NT2/D1 (cell line): ENCODE measurements around the gene YY1.

ENCODE experiments used
- YY1 ChIP-seq: IDR thresholded peaks from 2 replicates; pipeline ENCODE4 v1.6.1; 2011; ENCODE audit not compliant: insufficient read length, insufficient read depth
- ZNF274 ChIP-seq: IDR thresholded peaks from 2 replicates; pipeline ENCODE4 v1.6.1; 2011; ENCODE audit warnings: mild to moderate bottlenecking, low read depth, low read length

DNA sequence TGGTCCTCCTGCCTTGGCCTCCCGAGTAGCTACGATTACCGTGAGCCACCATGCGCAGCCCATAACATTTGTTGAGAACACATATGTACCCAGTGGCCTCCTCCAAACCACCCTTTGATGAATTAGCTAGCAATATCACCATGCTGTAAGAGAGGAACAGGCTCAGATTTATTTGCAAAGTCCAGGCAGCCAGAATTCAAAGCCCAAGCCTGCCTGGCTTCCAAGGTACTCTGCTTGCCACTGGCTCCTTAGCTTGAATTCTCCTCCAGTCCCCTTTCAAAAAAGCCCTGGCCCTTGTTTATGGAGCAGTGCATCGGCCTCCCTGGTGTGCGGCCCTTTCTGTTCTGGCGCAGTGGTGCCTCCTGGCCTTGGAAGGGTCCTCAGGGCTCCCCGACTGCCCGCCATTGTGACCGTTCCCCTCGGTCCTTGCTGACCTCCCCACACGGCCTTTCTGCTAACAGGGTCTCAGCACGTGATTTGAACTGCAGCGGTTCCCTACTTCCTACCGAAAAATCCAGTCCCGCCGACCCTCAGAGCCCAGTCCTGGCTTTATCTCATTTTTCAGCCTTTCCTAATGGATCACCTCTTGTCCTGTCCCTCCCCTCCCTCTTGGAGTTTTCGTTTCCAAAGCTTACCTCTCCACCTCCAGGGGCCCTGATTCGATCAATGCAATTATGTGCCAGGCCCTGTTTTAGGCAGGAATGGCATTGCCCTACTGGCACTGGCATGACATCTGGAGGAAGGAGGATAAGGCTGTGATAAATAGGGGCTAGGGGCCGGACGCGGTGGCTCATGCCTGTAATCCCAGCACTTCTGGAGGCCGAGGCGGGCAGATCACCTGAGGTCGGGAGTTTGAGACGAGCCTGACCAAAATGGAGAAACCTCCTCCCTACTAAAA, 45.3 kb downstream of the YY1 start:
- TF ChIP-seq ZNF274 (no peak), YY1 (no peak)
